Femur (tissue), 1 donor: Measurements from ENCODE around the gene IMMP2L.
"Not testable (repeated sequence)": the region's sequence is repeated elsewhere in the genome, so short reads cannot be mapped to it uniquely, and the experiment has no call there.

Experiments used
- DNase-seq: peaks from one replicate; pipeline ENCODE4 v3.0.0-alpha.2; 2017

The IMMP2L gene

DNA sequence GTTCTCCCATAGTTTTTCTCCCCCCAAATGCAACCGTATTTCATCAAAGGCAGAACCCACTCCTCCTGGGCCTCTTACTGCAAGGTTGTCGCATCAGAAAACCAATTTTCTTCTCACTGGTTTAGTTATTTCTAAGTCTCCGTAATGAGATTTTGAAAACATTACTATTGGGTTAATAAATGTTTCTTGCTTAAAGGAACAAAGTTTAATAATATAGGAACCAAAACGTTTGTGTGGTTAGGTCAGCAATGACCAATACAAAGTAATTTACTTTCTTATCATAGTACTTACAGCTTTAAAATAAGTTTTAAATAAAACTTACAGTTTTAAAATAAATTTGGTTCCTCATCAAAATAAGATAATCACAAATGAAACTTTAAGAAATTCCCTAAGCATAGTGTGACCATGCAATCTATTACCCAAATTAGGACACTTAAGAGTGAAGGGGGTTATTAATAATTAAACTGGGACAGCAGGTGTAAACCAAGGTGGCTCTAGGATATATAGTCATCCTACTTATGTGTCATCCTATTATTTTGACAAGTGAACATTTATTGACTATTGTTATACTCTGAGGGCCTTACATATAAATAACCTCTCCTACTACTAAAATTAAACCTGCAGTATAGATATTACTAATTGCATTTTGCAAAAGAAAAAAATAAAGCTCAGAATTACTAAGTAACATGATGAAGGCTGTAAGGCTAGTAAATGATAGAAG lies 886.7 kb downstream of the IMMP2L start:
- no peak for DNase-seq

DNA sequence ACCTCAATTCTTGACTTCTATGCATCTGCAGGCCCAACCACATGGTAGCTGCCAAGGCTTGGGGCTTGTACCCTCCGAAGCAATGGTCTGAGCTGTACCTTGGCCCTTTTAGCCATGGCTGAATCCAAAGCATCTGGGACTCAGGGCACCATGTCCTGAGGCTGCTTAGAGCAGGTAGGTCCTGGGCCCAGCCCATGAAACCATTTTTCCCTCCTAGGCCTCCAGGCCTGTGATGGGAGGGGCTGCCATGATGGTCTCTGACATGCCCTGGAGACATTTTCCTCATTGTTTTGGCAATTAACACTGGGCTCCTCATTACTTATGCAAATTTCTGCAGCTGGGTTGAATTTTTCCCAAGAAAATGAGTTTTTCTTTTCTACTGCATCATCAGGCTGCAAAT lies 889.1 kb downstream of the IMMP2L start:
- DNase-seq = no peak

DNA sequence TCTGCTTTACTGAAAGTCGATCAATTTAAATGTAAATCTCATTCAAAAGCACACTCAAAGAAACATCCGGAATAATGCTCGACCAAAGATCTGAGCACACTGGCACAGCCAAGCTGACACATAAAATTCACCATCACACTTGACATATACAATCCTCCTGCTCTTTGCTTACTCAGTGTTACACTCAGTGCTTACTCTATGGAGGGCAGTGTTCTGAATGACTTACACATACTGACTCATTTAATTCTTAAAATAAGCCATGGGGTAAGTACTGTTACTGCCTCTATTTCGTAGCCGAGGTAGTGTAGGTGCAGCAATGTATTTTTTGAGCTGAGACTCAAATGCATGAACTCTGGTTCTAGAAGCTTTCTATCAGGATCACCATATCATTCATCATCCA lies 892.9 kb downstream of the IMMP2L start:
- no peak for DNase-seq

DNA sequence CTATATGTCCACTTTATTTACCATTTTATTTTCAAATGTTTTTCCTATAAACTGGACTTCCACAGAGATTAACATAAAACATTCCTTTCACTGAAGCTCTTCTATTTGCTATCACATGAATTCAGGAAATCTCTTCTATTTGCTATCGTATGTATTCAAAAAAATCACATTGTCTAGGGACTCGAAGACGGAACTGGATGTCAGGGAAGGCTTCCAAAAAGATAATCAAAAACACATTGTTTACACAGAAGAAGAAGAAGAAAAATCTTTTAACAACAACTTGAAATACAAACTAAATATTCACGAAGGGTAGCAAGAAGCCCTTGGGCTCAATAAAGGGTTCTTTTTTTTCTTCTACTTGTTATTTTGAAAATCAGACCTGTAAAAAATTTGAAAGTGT lies 897.5 kb downstream of the IMMP2L start:
- DNase-seq = no peak

DNA sequence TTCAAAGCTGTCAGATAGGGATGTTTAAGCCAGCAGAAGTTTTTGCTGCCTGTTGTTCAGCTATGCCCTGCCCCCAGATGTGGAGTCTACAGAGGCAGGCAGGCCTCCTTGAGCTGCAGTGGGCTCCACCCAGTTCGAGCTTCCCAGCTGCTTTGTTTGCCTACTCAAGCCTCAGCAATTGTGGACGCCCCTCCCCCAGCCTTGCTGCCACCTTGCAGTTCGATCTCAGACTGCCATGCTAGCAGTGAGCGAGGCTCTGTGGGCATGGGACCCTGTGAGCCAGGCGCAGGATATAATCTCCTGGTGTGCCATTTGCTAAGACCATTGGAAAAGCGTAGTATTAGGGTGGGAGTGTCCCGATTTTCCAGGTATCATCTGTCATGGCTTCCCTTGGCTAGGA lies 901.7 kb downstream of the IMMP2L start:
- DNase-seq = not testable (repeated sequence)

DNA sequence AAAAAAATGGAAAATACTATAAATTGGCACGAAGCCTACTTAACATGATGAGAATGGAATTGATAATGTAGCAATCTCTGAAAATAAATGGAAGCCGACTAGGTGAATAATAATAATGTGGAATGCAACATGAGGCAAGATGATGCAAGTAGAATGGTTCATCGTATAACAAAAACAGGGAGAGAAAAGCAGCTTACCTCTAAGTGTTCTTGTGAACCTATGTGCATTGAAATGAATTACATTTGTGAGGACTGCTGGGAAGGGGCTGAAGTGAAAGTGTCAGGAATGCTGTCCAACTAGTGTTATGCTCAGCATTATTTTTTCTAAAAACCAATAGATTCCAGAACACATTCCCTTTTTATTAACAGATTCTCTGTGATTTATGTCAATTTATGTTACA lies 912.0 kb downstream of the IMMP2L start:
- no peak for DNase-seq

DNA sequence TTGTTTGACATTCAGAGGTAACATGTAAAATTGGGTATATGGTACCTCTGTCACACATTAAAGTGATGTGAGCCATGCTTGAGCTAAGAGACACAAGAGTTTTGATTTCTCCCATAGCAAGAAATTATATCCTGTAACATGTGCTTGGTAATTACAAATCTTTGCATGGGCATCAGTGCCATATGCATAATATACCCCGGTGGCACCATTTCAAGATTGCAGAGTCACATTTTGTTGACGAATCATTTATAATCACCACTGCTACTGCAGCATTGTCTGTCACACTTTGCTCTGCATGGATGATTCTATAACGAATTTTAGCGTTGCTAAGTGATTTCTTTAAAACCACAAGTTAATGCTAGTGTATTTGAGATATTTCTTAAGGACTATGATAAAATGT lies 915.0 kb downstream of the IMMP2L start:
- DNase-seq = no peak

DNA sequence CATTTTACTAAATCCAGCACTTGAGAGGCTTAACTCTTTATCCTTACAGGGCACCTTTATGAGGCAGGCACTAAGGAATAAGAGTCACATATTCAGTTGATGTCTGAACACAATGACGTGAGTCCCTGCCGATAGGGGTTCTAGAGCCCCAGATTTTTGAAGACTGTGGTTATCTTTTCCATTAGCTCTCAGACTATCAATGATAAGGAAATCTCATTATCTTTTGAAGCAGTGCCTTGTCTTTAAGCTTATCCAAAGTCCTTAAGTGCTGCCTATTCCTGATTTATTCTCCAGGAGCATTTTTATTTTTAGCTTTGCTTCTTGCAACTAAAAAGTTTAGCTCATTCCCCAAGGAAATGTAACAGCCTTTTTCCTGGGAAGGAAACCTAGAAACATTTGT lies 915.5 kb downstream of the IMMP2L start:
- no peak for DNase-seq

DNA sequence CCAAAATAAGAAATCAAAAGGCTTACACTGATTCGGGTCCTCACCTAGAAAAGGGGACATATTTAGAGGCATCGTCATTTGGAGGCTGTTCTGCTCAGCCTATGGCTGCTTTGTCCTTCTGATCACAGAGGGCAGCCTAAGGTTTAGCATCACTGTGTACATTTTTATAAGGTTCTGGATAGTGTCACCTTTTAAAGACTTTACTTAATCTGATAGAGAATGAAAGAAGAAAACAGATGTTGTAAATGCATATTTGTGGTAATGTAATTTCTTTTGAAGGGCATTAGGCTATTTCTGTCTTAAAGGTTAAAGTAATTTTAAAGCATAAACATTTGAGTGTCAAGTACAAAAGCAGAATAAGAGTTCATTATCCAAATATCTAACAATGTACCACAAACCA lies 916.7 kb downstream of the IMMP2L start:
- no peak for DNase-seq

DNA sequence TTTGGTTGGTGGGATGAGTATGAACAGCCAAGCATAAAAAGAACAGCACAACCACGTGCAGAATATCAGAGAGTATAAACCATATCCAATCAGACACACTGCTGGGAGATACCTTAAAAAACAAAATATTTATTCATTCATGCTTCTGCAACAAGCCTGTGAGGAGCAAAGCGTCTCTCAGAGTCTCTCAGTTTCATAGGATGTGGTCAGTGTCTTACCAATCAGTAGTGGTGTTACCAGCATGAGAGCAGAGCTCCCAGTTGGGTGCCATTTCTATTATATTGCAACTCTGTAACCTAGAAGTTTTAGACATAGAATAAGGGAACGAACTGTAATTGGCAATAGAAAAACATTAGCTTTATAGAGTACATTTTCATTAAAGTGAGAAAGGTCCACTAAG lies 917.2 kb downstream of the IMMP2L start:
- DNase-seq = no peak

DNA sequence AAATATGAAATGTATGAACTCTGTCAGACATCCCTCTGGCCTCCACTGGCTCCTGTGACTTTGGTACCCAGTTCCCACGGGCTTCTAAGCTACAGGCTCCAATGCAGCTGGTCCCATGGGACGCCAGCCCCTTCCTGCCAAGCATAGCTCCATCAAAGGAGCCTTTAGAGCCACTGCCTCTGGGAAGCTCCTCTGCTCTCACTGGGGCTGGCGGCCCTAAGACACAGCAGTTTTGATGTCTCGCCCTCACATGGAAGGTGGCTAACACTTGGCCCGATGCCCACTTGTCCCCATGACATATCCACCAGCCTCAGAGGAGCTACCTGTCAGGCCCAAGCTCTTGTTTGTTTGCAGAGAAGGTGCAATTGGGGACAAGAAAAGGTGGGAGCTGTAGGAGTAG lies 925.0 kb downstream of the IMMP2L start:
- no peak for DNase-seq

DNA sequence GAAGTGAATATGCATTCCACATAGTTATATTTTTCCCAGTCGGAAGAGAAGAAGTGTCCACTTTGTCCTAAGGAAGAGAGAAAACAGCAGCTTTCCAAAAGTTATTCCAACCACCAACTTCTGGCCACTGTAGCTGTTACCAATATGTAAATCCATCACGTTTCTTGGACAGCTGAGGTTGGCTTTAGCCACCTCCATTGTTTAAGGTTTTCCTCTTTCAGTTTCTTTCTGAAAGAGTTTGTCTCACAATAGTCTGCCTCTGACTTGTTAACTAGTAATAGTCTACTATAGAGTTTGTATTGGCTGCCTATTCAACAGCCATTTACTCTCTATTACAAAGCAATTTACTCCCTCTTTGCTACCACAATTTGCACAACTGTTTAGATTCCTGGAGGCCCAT lies 929.0 kb downstream of the IMMP2L start:
- DNase-seq = no peak

DNA sequence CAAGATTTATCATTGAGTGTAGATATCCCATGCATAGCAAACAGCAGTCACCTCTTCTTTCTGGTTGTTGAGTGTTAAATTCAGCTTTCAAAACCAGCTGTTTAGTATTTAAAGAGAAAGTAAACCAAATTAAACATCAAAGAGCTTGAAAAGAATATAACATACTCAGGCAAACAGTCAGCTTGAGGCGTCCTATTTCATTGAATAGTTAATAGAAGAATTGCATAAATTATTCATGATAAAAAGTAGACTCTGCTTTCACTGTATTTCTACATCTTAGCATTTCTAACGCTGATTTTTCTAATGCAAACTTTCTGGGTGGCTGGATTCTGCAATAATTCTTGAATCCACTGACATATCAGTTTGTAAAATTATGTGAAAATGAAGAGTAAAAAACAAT lies 935.9 kb downstream of the IMMP2L start:
- DNase-seq = no peak

DNA sequence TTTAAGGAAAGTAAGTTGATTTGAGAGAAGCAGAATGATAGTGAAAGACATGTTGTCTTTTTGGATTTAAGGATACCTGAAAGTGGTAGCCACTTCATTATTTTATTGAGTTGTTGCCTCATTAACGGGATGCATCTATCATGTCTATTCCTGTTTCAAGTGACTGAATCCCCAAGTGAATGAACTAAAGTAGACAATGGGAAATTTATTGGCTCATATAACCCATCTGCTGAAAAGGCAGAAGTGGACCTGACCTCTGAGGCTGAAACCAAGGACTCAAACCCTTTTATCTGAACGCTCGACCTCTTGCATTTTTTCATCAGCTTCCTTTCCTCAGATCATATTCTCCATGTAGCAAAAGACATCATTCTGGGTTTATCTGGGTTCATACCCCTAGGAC lies 937.0 kb downstream of the IMMP2L start:
- no peak for DNase-seq

DNA sequence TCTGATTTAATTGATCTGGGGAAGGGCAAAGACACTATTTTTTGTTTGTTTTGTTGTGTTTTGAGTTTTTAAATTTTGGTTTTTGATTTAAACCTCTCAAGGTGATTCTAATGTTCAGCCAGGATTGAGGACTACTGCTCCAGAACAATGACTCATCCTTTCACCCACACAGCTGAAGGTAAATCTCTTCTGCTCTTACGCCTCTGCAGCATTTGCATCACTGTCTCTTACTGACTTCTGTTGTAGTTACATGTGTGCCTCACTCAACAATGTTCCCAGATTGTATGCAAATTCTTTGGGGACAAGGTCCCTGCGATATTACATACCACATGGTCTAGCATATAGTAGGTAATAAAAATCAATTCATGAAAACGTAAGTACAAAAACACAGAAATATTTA lies 938.9 kb downstream of the IMMP2L start:
- no peak for DNase-seq

DNA sequence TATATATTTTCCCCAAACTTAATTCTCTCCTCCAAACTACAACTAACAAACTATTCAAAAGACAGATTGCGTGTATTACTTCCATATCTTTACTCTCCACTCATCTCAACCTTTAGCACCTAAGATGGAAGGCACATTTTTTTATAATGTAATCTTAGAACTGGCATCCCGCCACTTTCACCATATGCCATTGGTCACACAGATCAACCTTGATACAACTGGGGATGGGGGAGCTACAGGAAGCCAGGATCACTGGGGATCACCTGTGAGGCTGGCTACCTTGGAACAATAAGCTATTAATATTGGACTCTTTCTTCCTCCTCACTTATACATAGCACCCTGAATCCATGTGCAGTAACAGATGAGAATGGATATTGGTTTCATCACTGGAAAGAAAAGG lies 941.0 kb downstream of the IMMP2L start:
- DNase-seq = no peak

DNA sequence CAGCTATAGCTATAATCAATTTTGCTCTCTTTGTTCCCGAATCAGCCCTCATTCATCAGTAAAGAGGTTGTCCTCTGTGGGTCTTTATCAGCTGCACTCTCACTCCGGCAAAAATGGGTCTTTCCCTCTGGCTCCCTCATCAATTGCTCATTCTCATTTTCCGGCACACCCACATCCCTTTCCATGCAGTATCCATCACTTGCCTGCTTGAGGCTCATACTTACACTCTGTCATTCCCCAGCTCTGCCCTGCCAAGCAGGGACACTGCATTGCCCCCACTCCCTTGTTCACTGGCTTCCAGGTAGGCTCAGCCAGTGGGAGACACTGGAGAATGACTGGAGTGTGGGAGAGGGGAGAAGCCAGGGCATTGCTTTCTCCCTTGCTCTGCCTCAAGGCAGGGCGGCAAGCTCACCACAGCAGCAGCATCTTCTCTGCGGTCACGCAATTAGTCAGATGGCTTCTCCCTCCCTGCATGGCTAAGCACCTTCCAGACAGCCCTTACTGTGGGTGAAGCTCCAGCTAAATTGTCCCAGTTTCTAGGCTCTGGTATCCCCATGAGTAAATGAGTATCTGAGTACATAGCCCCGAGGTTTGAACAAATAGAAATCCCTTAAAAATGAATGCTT lies 942.1 kb downstream of the IMMP2L start:
- DNase-seq = no peak
